Dendritic cell treated with granulocyte-macrophage colony-stimulating factor and Interleukin-4, amounts not matched to agents 40 ng/mL and 50 ng/mL, for 4 days (primary cell): ENCODE measurements around the gene CEP131.

Experiments
- H3K27ac Mint-ChIP-seq: one replicate; pipeline ENCODE4 v1.8.0; 2022; ENCODE audit warnings: mild to moderate bottlenecking, mixed read lengths
- H3K27me3 Mint-ChIP-seq: one replicate; pipeline ENCODE4 v1.8.0; 2022; ENCODE audit warnings: mild to moderate bottlenecking, mixed read lengths
- H3K36me3 Mint-ChIP-seq: one replicate; pipeline ENCODE4 v1.8.0; 2022; ENCODE audit warnings: low read depth, mixed read lengths
- H3K4me1 Mint-ChIP-seq: one replicate; pipeline ENCODE4 v1.8.0; 2022; ENCODE audit warnings: low read depth, mixed read lengths
- H3K4me3 Mint-ChIP-seq: one replicate; pipeline ENCODE4 v1.8.0; 2022; ENCODE audit warnings: mild to moderate bottlenecking, moderate library complexity, mixed read lengths
- H3K9me3 Mint-ChIP-seq: one replicate; pipeline ENCODE4 v1.8.0; 2022; ENCODE audit warnings: mixed read lengths
- intact Hi-C: fragments of 100-400 bp; cut with micrococcal nuclease; formaldehyde crosslinking; loops from one replicate; pipeline ENCODE4 v1.15.0; 2022

Gene CEP131

GRCh38 chr17:81165246-81166032, 57.3 kb downstream of the CEP131 start, which contains the start of gene PVALEF:
Gene PVALEF, plus strand, starts transcription at chr17:81165507. Its CDS starts 15,720 bp downstream, at chr17:81181227.
- intact Hi-C loops: no loop called here
- H3K4me3 Mint-ChIP-seq: peak within 1 kb of the TSS; percentile 60
- no peaks in the 10 kb centered on the region for H3K36me3 Mint-ChIP-seq
- no peaks in the 10 kb centered on the region for H3K9me3 Mint-ChIP-seq
- no peak within 1 kb of the TSS for H3K27ac Mint-ChIP-seq
- peaks cover 17% of the 10 kb centered on the region for H3K4me1 Mint-ChIP-seq
- peaks cover 51% of the 10 kb centered on the region for H3K27me3 Mint-ChIP-seq

- no peak overlapping the region for H3K27ac Mint-ChIP-seq
- no peaks in the 10 kb centered on the region for H3K9me3 Mint-ChIP-seq
- intact Hi-C loops: no loop called here
- H3K4me1 Mint-ChIP-seq: peaks cover 19% of the 10 kb centered on the region
- H3K27me3 Mint-ChIP-seq: peaks cover 51% of the 10 kb centered on the region
- H3K4me3 Mint-ChIP-seq: no peak overlapping the region
- no peaks in the 10 kb centered on the region for H3K36me3 Mint-ChIP-seq
Measured at GRCh38 chr17:81164371-81165245, 58.2 kb downstream of the CEP131 start.

- Mint-ChIP-seq H3K4me3 (no peak overlapping the region), H3K27me3 (peaks cover 51% of the 10 kb centered on the region), H3K27ac (no peak overlapping the region), H3K36me3 (no peaks in the 10 kb centered on the region), H3K4me1 (peaks cover 25% of the 10 kb centered on the region), H3K9me3 (no peaks in the 10 kb centered on the region)
- intact Hi-C loops: no loop called here
Measured at GRCh38 chr17:81163703-81164370, 58.9 kb downstream of the CEP131 start.

- no peak overlapping the region for H3K4me3 Mint-ChIP-seq
- H3K4me1 Mint-ChIP-seq: peaks cover 30% of the 10 kb centered on the region
- intact Hi-C loops: no loop called here
- H3K27me3 Mint-ChIP-seq: peaks cover 51% of the 10 kb centered on the region
- H3K9me3 Mint-ChIP-seq: no peaks in the 10 kb centered on the region
- H3K36me3 Mint-ChIP-seq: no peaks in the 10 kb centered on the region
- no peak overlapping the region for H3K27ac Mint-ChIP-seq
Measured at GRCh38 chr17:81163051-81163695, 59.6 kb downstream of the CEP131 start.

DNA sequence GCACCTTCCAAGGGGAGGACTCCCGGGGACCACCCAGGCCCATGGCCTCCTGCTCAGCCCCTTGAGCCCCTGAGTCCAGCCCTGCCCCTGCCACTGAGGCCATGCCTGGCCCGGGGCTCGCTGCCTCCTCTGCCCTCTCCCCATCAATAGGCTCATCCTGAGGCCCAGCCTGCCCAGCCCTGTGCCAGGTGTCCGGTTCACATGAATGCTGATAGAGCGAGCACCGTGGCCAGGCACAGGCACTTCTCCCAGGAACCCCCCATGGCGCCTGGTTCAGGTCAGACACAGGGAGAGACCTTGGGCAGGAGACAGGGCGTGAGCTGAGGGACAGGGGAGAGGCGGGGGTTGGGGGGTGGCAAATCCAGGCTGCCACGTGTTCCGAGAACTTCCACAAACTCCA, 60.3 kb downstream of the CEP131 start:
- no peaks in the 10 kb centered on the region for H3K9me3 Mint-ChIP-seq
- H3K27me3 Mint-ChIP-seq: peaks cover 50% of the 10 kb centered on the region
- H3K27ac Mint-ChIP-seq: no peak overlapping the region
- peaks cover 6% of the 10 kb centered on the region for H3K36me3 Mint-ChIP-seq
- H3K4me1 Mint-ChIP-seq: peaks cover 37% of the 10 kb centered on the region
- H3K4me3 Mint-ChIP-seq: no peak overlapping the region
- intact Hi-C loops: no loop called here

GRCh38 chr17:81161972-81162371, 60.8 kb downstream of the CEP131 start:
- H3K36me3 Mint-ChIP-seq: peaks cover 7% of the 10 kb centered on the region

DNA sequence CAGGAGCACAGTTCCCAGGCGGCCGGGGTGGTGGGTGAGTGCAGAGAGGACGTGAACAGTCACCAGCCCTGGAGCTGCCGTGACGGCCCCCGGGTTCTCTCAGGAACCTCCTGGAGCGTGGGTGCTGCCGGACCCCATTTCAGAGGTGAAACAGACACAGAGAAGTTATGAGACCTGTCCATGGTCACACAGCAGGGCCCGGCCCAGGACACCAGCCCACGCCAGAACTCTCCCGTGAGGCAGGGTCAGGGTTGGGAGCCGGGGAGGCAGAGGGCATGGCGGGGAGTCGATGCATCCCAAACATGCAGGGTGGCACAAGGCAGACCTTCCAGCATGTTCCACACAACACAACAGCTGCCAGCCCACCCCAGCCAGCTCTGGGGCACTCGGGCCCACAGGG, 61.2 kb downstream of the CEP131 start:
- Mint-ChIP-seq H3K27ac (peak overlapping the region; percentile 75), H3K9me3 (no peaks in the 10 kb centered on the region), H3K27me3 (peaks cover 40% of the 10 kb centered on the region), H3K4me3 (no peak overlapping the region), H3K4me1 (peaks cover 47% of the 10 kb centered on the region), H3K36me3 (peaks cover 7% of the 10 kb centered on the region)
- intact Hi-C loops: loop anchor here (2.0 kb wide), 1 partner anchor 19 kb away; no protein-coding TSS in a partner anchor

More at GRCh38 chr17:81161972-81162371, 60.8 kb downstream of the CEP131 start:
- H3K27me3 Mint-ChIP-seq: peaks cover 45% of the 10 kb centered on the region
- intact Hi-C loops: loop anchor here (2.0 kb wide), 1 partner anchor 19 kb away; no protein-coding TSS in a partner anchor
- H3K9me3 Mint-ChIP-seq: no peaks in the 10 kb centered on the region
- peaks cover 42% of the 10 kb centered on the region for H3K4me1 Mint-ChIP-seq
- no peak overlapping the region for H3K4me3 Mint-ChIP-seq
- no peak overlapping the region for H3K27ac Mint-ChIP-seq

GRCh38 chr17:81160747-81161453, 61.9 kb downstream of the CEP131 start:
- H3K27ac Mint-ChIP-seq: peak overlapping the region; percentile 75
- intact Hi-C loops: loop anchor here (2.0 kb wide), 1 partner anchor 18 kb away; no protein-coding TSS in a partner anchor

GRCh38 chr17:81160306-81160705, 62.5 kb downstream of the CEP131 start:
- Mint-ChIP-seq H3K27ac (peak overlapping the region; percentile 75), H3K4me3 (peak overlapping the region; percentile 69)
- intact Hi-C loops: loop anchor here (2.0 kb wide), 1 partner anchor 18 kb away; no protein-coding TSS in a partner anchor

More at GRCh38 chr17:81160747-81161453, 61.9 kb downstream of the CEP131 start:
- peak overlapping the region; percentile 69 for H3K4me3 Mint-ChIP-seq
- H3K36me3 Mint-ChIP-seq: peaks cover 7% of the 10 kb centered on the region
- H3K27me3 Mint-ChIP-seq: peaks cover 38% of the 10 kb centered on the region
- H3K9me3 Mint-ChIP-seq: no peaks in the 10 kb centered on the region
- peaks cover 48% of the 10 kb centered on the region for H3K4me1 Mint-ChIP-seq

GRCh38 chr17:81159611-81160265, 63.0 kb downstream of the CEP131 start:
- Mint-ChIP-seq H3K27me3 (peaks cover 28% of the 10 kb centered on the region), H3K36me3 (peaks cover 7% of the 10 kb centered on the region), H3K9me3 (peaks cover 5% of the 10 kb centered on the region), H3K4me3 (peak overlapping the region; percentile 69), H3K27ac (peak overlapping the region; percentile 75), H3K4me1 (peaks cover 46% of the 10 kb centered on the region)
- intact Hi-C loops: loop anchor here (2.0 kb wide), 1 partner anchor 17 kb away; no protein-coding TSS in a partner anchor

More at GRCh38 chr17:81160306-81160705, 62.5 kb downstream of the CEP131 start:
- Mint-ChIP-seq H3K4me1 (peaks cover 45% of the 10 kb centered on the region), H3K36me3 (peaks cover 7% of the 10 kb centered on the region), H3K9me3 (no peaks in the 10 kb centered on the region), H3K27me3 (peaks cover 34% of the 10 kb centered on the region)

DNA sequence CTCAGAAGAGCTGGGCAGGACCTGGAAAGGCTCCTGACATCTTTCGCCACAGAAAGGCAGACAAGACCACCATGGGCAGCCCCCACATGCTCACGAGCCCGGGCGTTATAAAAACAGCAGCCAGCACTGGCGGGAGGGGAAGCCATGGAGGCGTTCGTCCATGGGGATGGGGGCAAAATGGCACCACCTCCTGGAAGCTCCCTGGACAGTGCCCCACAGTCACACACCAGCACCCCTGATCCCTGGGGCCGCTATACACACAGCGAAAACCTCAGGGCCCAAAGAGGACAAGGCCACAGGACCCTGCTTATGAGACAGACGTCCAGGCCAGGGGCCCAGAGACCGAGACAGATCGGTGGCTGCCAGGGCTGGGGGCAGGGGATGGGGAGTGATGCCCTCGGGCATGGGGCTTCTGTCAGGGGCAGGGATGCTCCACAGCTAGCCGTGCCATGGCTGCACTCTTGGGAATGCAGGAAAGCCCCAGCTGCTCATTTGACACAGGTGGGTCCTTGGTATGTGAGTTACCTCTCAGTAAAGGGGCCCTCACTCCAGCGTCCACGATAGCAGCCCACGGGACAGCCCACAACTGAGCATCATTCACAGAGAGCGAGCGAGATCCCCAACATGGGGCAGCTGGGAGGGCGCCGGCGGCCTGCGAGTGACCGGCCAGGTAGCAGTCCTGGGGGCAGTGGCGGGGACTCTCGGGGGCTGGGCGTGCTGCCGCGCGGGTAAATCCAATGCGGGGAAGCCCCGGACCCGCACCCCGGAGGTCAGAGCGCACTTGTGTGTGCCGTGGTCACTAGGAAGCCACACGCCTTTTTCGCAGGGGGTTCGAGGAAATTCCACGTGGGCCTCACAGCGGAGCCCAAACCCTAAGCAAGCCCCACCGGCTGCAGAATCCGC, 63.8 kb downstream of the CEP131 start:
- Mint-ChIP-seq H3K4me1 (peaks cover 49% of the 10 kb centered on the region), H3K9me3 (peaks cover 6% of the 10 kb centered on the region), H3K27me3 (peaks cover 21% of the 10 kb centered on the region), H3K4me3 (peak overlapping the region; percentile 70), H3K36me3 (peaks cover 7% of the 10 kb centered on the region), H3K27ac (peak overlapping the region; percentile 75)
- intact Hi-C loops: no loop called here
